KMS-11 (cell line): Measurements from ENCODE around the gene TSPEAR.

Source experiments
- H2AFZ ChIP-seq: fragments of 200-600 bp; sonication (generic); 2 replicates; pipeline ENCODE4 v1.6.1; 2016; ENCODE audit warnings: antibody characterized with exemption, mixed run types, low read depth
- H3K27ac ChIP-seq: fragments of 200-600 bp; sonication (generic); 2 replicates; pipeline ENCODE4 v1.6.1; 2016; ENCODE audit warnings: mild to moderate bottlenecking, mixed run types
- H3K27me3 ChIP-seq: fragments of 200-600 bp; sonication (generic); 2 replicates; pipeline ENCODE4 v1.6.1; 2017; ENCODE audit warnings: mild to moderate bottlenecking, low read depth, mixed run types, moderate library complexity; ENCODE audit not compliant: insufficient read depth
- H3K36me3 ChIP-seq: fragments of 200-600 bp; sonication (generic); 2 replicates; pipeline ENCODE4 v1.6.1; 2017; ENCODE audit warnings: mild to moderate bottlenecking, mixed run types; ENCODE audit not compliant: insufficient read depth
- H3K4me1 ChIP-seq: fragments of 200-600 bp; sonication (generic); 2 replicates; pipeline ENCODE4 v1.6.1; 2016; ENCODE audit warnings: mild to moderate bottlenecking, low read depth, mixed run types; ENCODE audit not compliant: poor library complexity, severe bottlenecking
- H3K4me2 ChIP-seq: fragments of 200-600 bp; sonication (generic); 2 replicates; pipeline ENCODE4 v1.7.0; 2016; ENCODE audit warnings: mild to moderate bottlenecking, mixed run types
- H3K4me3 ChIP-seq: fragments of 200-600 bp; sonication (generic); IDR thresholded peaks from 2 replicates; pipeline ENCODE4 v1.6.1; 2017; ENCODE audit warnings: low read depth, low read length, mixed read lengths; ENCODE audit not compliant: insufficient read depth
- H3K79me2 ChIP-seq: fragments of 200-600 bp; sonication (generic); 2 replicates; pipeline ENCODE4 v1.6.1; 2016; ENCODE audit warnings: low read depth, mixed run types; ENCODE audit not compliant: insufficient read depth
- H3K9ac ChIP-seq: fragments of 200-600 bp; sonication (generic); 2 replicates; pipeline ENCODE4 v1.6.1; 2016; ENCODE audit warnings: mild to moderate bottlenecking, mixed run types
- H4K20me1 ChIP-seq: fragments of 200-600 bp; sonication (generic); 2 replicates; pipeline ENCODE4 v1.6.1; 2016; ENCODE audit warnings: mild to moderate bottlenecking, mixed run types; ENCODE audit not compliant: insufficient read depth
- TF ChIP-seq, protein P1 (sequence below): fragments of 200-600 bp; sonication (generic); conservative IDR thresholded peaks from 2 replicates; pipeline ENCODE4 v1.6.1; 2017; ENCODE audit warnings: low read depth, mild to moderate bottlenecking, antibody characterized with exemption, low read length, moderate library complexity, mixed read lengths

The TSPEAR gene

DNA sequence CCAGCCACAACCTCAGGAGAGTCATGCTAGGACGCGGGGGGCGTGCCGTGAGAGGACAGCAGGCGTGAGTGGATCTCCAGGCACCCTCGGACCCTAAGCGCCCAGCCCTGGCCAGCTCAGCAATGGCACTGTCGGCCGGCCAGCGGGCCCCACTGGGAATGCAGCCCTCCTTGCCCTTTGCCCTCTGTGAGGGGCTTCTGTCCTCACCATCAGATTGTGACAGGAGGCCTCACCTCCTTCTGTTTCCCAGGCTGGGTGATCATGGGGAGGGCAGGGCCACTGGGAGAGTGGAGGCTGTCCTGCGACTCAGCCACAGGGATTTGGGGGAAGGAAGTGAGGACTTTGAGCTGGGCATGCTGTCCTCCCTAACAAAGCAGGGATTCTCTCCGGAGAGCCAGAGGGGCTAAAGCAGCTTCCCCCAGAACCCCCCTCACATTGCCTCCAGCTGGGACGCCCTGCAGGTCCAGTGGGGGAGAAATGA, 262.7 kb downstream of the TSPEAR start:
- H2AFZ ChIP-seq = no peak overlapping the region
- no peaks in the 10 kb centered on the region for H3K36me3 ChIP-seq
- H3K9ac ChIP-seq = no peak overlapping the region
- peaks cover 92% of the 10 kb centered on the region for H3K27me3 ChIP-seq
- no peaks in the 10 kb centered on the region for H3K79me2 ChIP-seq
- TF ChIP-seq, protein P1, sequence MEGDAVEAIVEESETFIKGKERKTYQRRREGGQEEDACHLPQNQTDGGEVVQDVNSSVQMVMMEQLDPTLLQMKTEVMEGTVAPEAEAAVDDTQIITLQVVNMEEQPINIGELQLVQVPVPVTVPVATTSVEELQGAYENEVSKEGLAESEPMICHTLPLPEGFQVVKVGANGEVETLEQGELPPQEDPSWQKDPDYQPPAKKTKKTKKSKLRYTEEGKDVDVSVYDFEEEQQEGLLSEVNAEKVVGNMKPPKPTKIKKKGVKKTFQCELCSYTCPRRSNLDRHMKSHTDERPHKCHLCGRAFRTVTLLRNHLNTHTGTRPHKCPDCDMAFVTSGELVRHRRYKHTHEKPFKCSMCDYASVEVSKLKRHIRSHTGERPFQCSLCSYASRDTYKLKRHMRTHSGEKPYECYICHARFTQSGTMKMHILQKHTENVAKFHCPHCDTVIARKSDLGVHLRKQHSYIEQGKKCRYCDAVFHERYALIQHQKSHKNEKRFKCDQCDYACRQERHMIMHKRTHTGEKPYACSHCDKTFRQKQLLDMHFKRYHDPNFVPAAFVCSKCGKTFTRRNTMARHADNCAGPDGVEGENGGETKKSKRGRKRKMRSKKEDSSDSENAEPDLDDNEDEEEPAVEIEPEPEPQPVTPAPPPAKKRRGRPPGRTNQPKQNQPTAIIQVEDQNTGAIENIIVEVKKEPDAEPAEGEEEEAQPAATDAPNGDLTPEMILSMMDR = no peak
- no peaks in the 10 kb centered on the region for H4K20me1 ChIP-seq
- H3K4me2 ChIP-seq = no peak overlapping the region
- H3K27ac ChIP-seq = no peak overlapping the region
- H3K4me3 ChIP-seq = no peak overlapping the region
- no peaks in the 10 kb centered on the region for H3K4me1 ChIP-seq
